HUES6 (cell line): ENCODE measurements around the gene ALG2.
A peak's percentile ranks its signal among the peaks of the same experiment; 100 is the strongest.

Source experiments
- H3K27ac ChIP-seq: 2 replicates; pipeline ENCODE4 v1.7.0; 2013; ENCODE audit warnings: low read depth, mild to moderate bottlenecking, low read length, inconsistent platforms
- H3K27me3 ChIP-seq: 2 replicates; pipeline ENCODE4 v1.6.1; 2013; ENCODE audit warnings: low read length; ENCODE audit not compliant: control insufficient read depth, insufficient read depth
- H3K36me3 ChIP-seq: 2 replicates; pipeline ENCODE4 v1.6.1; 2013; ENCODE audit warnings: low read length; ENCODE audit not compliant: control insufficient read depth, insufficient read depth
- H3K4me1 ChIP-seq: 2 replicates; pipeline ENCODE4 v1.6.1; 2013; ENCODE audit warnings: low read length; ENCODE audit not compliant: control insufficient read depth, insufficient read depth
- H3K4me3 ChIP-seq: 2 replicates; pipeline ENCODE4 v1.5.1; 2013; ENCODE audit warnings: low read depth, low read length
- H3K9ac ChIP-seq: one replicate; pipeline ENCODE4 v1.6.1; 2013; ENCODE audit warnings: mild to moderate bottlenecking, low read length
- H3K9me3 ChIP-seq: 2 replicates; pipeline ENCODE4 v1.6.1; 2013; ENCODE audit warnings: low read depth, low read length; ENCODE audit not compliant: control insufficient read depth, insufficient read depth

The ALG2 gene

GRCh38 chr9:99221621-99222415, at the start of gene ALG2, which contains the start of gene SEC61B:
Gene ALG2, minus strand, starts transcription at chr9:99221942. Its CDS starts 48 bp downstream, at chr9:99221894.
Gene SEC61B, plus strand, starts transcription at chr9:99222282. Its CDS starts 82 bp downstream, at chr9:99222364.
- Histone ChIP-seq H3K4me1 (0 out of 2 replicates have a peak, but pooled peaks cover 7% of the 10 kb centered on the region), H3K9ac (peak within 1 kb of the TSS; percentile 98), H3K27me3 (no peaks in the 10 kb centered on the region), H3K9me3 (no peaks in the 10 kb centered on the region), H3K4me3 (peak within 1 kb of the TSS; percentile 98), H3K36me3 (peaks cover 42% of the 10 kb centered on the region), H3K27ac (peak within 1 kb of the TSS; percentile 99)

DNA sequence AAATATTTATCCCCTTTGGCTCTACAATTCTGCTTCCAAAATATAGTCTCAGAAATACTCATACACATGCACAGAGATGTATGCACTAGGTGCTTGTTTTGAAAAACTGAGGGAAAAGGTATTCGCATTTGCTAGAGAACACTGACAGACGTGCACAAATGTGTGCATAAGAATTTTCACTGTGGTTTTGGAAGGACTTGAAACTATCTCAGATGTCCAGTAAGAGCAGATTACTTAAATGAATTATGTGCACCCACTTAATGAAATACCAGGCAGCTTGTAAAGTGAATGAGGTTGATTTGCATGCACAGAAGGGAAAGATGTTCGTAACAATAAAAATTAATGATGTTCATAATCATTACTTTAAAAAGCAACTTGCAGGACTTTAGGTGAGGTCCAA, 48.7 kb upstream of the ALG2 start:
- no peak overlapping the region for H3K9ac ChIP-seq
- no peaks in the 10 kb centered on the region for H3K27me3 ChIP-seq
- no peaks in the 10 kb centered on the region for H3K9me3 ChIP-seq
- H3K36me3 ChIP-seq = no peaks in the 10 kb centered on the region
- no peak overlapping the region for H3K4me3 ChIP-seq
- H3K4me1 ChIP-seq = no peaks in the 10 kb centered on the region
- H3K27ac ChIP-seq = no peak overlapping the region

- Histone ChIP-seq H3K9me3 (no peaks in the 10 kb centered on the region), H3K4me1 (no peaks in the 10 kb centered on the region), H3K36me3 (no peaks in the 10 kb centered on the region), H3K4me3 (no peak overlapping the region), H3K27me3 (no peaks in the 10 kb centered on the region), H3K9ac (no peak overlapping the region), H3K27ac (no peak overlapping the region)
Measured at GRCh38 chr9:99269416-99269815, 47.7 kb upstream of the ALG2 start.

- no peaks in the 10 kb centered on the region for H3K27me3 ChIP-seq
- no peaks in the 10 kb centered on the region for H3K36me3 ChIP-seq
- H3K4me1 ChIP-seq = no peaks in the 10 kb centered on the region
- no peak overlapping the region for H3K27ac ChIP-seq
- H3K4me3 ChIP-seq = no peak overlapping the region
- H3K9me3 ChIP-seq = no peaks in the 10 kb centered on the region
- no peak overlapping the region for H3K9ac ChIP-seq
Measured at GRCh38 chr9:99266255-99267023, 44.7 kb upstream of the ALG2 start.

DNA sequence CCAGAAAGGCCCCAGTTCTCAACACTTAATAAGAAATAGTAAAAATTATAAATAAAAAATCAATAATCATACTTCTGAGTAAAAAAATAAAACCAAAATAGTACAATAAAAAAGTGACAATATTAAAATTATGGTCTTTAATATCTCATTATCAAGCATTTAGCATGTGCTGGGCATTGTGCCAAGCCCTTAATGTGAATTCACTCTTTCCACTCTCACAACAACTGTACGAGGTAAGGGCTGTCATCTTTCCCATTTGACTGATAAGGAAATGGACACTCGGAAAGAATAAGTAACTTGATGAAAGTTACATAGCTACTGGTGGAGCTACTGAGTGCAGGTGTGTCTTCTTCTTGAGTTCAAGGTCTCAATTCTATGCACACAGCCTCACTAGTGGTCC, 43.9 kb upstream of the ALG2 start:
- Histone ChIP-seq H3K9ac (no peak overlapping the region), H3K27me3 (no peaks in the 10 kb centered on the region), H3K4me3 (no peak overlapping the region), H3K36me3 (no peaks in the 10 kb centered on the region), H3K9me3 (no peaks in the 10 kb centered on the region), H3K27ac (no peak overlapping the region), H3K4me1 (no peaks in the 10 kb centered on the region)

DNA sequence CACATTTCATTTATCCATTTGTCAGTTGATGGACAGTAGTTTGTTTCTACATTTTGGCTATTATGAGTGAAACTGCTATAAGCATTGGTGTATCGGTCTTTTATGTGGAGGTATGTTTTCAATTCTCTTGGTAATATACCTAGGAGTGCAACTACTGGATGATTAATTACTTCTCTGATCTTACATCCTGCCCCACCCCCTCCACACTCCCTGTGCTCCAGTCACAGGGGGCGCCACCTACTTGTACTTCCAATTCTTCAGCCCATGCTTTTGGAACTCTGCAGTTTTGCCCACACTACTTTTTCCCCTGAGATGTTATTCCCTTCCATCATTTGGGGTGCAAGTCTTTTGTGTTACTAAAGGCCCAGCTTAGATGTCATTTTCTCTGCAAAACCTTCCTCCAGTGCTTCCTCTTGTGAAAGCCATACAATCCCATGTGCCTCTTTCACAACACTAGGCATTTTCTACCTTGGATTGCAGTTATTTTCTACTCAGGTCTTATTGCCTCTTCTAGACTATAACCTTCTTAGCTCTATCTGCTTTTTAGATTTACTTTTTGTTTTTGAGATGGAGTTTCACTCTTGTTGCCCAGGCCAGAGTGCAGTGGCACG, 42.4 kb upstream of the ALG2 start:
- Histone ChIP-seq H3K4me1 (peaks cover 5% of the 10 kb centered on the region), H3K27me3 (no peaks in the 10 kb centered on the region), H3K27ac (no peak overlapping the region), H3K9me3 (no peaks in the 10 kb centered on the region), H3K36me3 (no peaks in the 10 kb centered on the region), H3K4me3 (no peak overlapping the region), H3K9ac (no peak overlapping the region)

GRCh38 chr9:99262949-99263418, 41.2 kb upstream of the ALG2 start:
- Histone ChIP-seq H3K9me3 (no peaks in the 10 kb centered on the region), H3K27me3 (no peaks in the 10 kb centered on the region), H3K27ac (no peak overlapping the region), H3K4me1 (peaks cover 13% of the 10 kb centered on the region), H3K36me3 (no peaks in the 10 kb centered on the region), H3K9ac (no peak overlapping the region), H3K4me3 (no peak overlapping the region)

GRCh38 chr9:99261923-99262322, 40.2 kb upstream of the ALG2 start:
- Histone ChIP-seq H3K9me3 (no peaks in the 10 kb centered on the region), H3K27ac (no peak overlapping the region), H3K27me3 (no peaks in the 10 kb centered on the region), H3K4me3 (no peak overlapping the region), H3K36me3 (no peaks in the 10 kb centered on the region), H3K9ac (no peak overlapping the region), H3K4me1 (peaks cover 13% of the 10 kb centered on the region)

GRCh38 chr9:99259231-99259918, 37.6 kb upstream of the ALG2 start:
- Histone ChIP-seq H3K27ac (no peak overlapping the region), H3K36me3 (no peaks in the 10 kb centered on the region), H3K4me1 (peaks cover 13% of the 10 kb centered on the region), H3K4me3 (no peak overlapping the region), H3K27me3 (no peaks in the 10 kb centered on the region), H3K9ac (peak overlapping the region; percentile 25), H3K9me3 (no peaks in the 10 kb centered on the region)

DNA sequence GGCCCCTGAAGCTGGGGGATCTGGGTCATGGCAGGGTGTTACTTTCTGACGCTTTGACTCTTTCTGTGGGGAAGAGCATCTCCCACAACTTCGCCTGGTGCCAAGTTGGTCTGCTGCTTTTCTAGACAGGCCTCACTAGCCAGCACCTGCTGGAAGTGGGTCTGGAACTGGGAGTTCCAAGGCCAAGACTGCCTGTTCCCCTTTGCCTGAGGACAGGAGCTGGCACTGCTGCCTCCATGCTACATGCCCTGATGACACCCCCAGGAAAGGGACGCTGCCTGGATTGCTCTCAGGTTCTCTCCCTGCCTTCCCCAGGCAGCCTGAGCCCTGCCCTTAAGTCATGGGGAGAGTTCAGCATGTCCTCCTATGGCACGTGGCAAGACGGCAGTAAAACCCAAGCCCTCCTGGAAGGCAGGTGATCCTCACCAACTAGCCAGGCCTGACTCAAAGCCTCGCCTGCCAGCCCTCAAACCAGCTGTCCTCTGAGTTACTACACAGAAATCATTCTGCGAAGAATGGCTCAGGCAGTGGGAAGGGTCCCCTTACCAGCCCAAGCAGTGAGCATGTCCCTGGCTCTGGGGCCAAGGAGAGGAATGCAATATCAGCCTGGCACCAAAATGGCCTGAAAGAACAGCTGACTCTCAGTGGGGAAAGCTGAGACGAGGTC, 36.1 kb upstream of the ALG2 start:
- Histone ChIP-seq H3K36me3 (no peaks in the 10 kb centered on the region), H3K9ac (no peak overlapping the region), H3K27me3 (no peaks in the 10 kb centered on the region), H3K9me3 (no peaks in the 10 kb centered on the region), H3K27ac (no peak overlapping the region), H3K4me3 (no peak overlapping the region), H3K4me1 (peaks cover 15% of the 10 kb centered on the region)
